ENCODE data around the gene ZZZ3.
"Not testable (repeated sequence)": the region's sequence is repeated elsewhere in the genome, so short reads cannot be mapped to it uniquely, and the experiment has no call there.

The ZZZ3 gene

GRCh38 chr1:77670330-77670729 lies 12.1 kb downstream of the ZZZ3 start:
- no peak for DNase-seq (ENCODE audit: low read depth in 3 of 3)

GRCh38 chr1:77668924-77669449 lies 13.5 kb downstream of the ZZZ3 start:
- DNase-seq (ENCODE audit: low read depth in 3 of 3): no peak

GRCh38 chr1:77664939-77665516 lies 17.4 kb downstream of the ZZZ3 start:
- no peak for DNase-seq (ENCODE audit: low read depth in 3 of 3)

- no peak for DNase-seq (ENCODE audit: low read depth in 3 of 3)
Measured at GRCh38 chr1:77661696-77662095, 20.8 kb downstream of the ZZZ3 start.

GRCh38 chr1:77659879-77660593 lies 22.4 kb downstream of the ZZZ3 start:
- DNase-seq (ENCODE audit: low read depth in 3 of 3): no peak

GRCh38 chr1:77658271-77658670 lies 24.2 kb downstream of the ZZZ3 start:
- no peak for DNase-seq (ENCODE audit: low read depth in 3 of 3)

- DNase-seq (ENCODE audit: low read depth in 3 of 3): no peak
Measured at GRCh38 chr1:77655431-77655974, 27.0 kb downstream of the ZZZ3 start.

GRCh38 chr1:77652970-77653516 lies 29.4 kb downstream of the ZZZ3 start:
- no peak for DNase-seq (ENCODE audit: low read depth in 3 of 3)

GRCh38 chr1:77652268-77652667 lies 30.2 kb downstream of the ZZZ3 start:
- DNase-seq (ENCODE audit: low read depth in 3 of 3): no peak

- DNase-seq (ENCODE audit: low read depth in 3 of 3): no peak
Measured at GRCh38 chr1:77649127-77649526, 33.3 kb downstream of the ZZZ3 start.

GRCh38 chr1:77646224-77646623 lies 36.2 kb downstream of the ZZZ3 start:
- not testable (repeated sequence) for DNase-seq (ENCODE audit: low read depth in 3 of 3)

- no peak for DNase-seq (ENCODE audit: low read depth in 3 of 3)
Measured at GRCh38 chr1:77643456-77643855, 39.0 kb downstream of the ZZZ3 start.

- no peak for DNase-seq (ENCODE audit: low read depth in 3 of 3)
Measured at GRCh38 chr1:77642941-77643340, 39.5 kb downstream of the ZZZ3 start.

- no peak for DNase-seq (ENCODE audit: low read depth in 3 of 3)
Measured at GRCh38 chr1:77642196-77642595, 40.3 kb downstream of the ZZZ3 start.

- no peak for DNase-seq (ENCODE audit: low read depth in 3 of 3)
Measured at GRCh38 chr1:77639557-77640069, 42.8 kb downstream of the ZZZ3 start.

- no peak for DNase-seq (ENCODE audit: low read depth in 3 of 3)
Measured at GRCh38 chr1:77639056-77639455, 43.4 kb downstream of the ZZZ3 start.

- DNase-seq (ENCODE audit: low read depth in 3 of 3): no peak
Measured at GRCh38 chr1:77636864-77637263, 45.6 kb downstream of the ZZZ3 start.
